Measurements from ENCODE around the gene CERS6. TPM values are rescaled to one million over a fixed set of nuclear protein-coding genes. Genes with fewer than 3 reads are reported as not detected.
A peak's percentile ranks its signal among the peaks of the same experiment; 100 is the strongest.

Gene CERS6
- total and polyA plus RNA-seq, 10 of the 15 experiments (the other 5 are each of a cell fraction or from before 2014, with no cell fraction given): 1.3 to 20.4 (median 14.1) TPM

DNA sequence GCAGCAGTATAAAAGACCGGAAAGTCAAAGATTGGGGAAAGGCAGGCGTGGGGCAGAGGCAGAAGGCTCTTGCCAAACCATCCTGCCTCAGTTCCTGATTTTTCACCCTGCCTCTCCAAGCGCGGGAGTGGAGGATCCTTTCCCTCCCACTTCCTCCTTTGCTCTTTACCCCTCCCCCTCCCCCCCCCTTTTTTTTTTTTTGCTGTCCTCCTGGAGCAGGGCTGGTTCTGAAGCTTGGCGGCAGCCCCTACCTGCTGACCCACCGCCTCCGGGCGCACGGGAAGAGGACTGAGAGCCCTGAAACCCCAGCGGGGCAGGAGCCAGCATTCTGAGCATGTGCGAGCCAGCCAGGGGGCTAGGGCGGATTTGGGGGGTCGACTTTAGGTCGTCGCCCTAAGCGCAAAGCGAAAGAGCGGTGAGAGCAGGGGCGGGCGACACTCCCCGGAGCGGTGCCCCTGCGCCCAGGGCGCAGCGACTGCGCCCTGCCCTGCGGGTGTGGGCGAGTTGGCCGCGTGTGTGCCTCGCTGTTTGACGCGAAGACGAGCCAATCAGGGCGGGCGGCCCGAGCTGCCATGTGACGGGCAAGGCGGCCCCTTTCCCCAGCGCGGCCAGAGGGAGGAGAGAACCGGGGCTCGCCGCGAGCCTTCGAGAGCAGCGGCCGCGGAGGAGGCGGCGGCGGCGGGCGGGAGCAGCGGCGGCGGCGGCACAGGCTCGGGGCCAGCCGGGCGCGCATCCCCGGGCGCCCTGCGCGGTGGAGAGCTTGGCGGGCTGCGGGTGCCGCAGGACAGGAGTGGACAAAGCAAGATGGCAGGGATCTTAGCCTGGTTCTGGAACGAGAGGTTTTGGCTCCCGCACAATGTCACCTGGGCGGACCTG is at the start of gene CERS6 (continued):
- no peak for TF ChIP-seq KDM1A (IDR thresholded peaks at IDR 0.05; ENCODE audit: borderline replicate concordance)
- 0 out of 2 replicates have a peak, but pooled peaks have one; percentile 55 for TF ChIP-seq SMAD5 (IDR thresholded peaks at IDR 0.05; ENCODE audit: low read depth)
- TF ChIP-seq IKZF2 (IDR thresholded peaks at IDR 0.05): no peak
- no peak for TF ChIP-seq CHD4 (IDR thresholded peaks at IDR 0.05)
- TF ChIP-seq NFYA (IDR thresholded peaks at IDR 0.05; ENCODE audit: borderline replicate concordance, low read depth, low read length): no peak
- TF ChIP-seq SMARCA5 (IDR thresholded peaks at IDR 0.05): no peak
- TF ChIP-seq SREBF2 (IDR thresholded peaks at IDR 0.05; ENCODE audit: low read length): no peak
- TF ChIP-seq PAX5 (IDR thresholded peaks at IDR 0.05; ENCODE audit: borderline replicate concordance, low read depth, low read length): no peak
- TF ChIP-seq, protein P1, sequence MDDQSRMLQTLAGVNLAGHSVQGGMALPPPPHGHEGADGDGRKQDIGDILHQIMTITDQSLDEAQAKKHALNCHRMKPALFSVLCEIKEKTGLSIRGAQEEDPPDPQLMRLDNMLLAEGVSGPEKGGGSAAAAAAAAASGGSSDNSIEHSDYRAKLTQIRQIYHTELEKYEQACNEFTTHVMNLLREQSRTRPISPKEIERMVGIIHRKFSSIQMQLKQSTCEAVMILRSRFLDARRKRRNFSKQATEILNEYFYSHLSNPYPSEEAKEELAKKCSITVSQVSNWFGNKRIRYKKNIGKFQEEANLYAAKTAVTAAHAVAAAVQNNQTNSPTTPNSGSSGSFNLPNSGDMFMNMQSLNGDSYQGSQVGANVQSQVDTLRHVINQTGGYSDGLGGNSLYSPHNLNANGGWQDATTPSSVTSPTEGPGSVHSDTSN (IDR thresholded peaks at IDR 0.05; ENCODE audit: insufficient replicate concordance, low read depth, low read length): peak; percentile 95
- TF ChIP-seq BCL11A (IDR thresholded peaks at IDR 0.05; ENCODE audit: low read depth, low read length): no peak
- TF ChIP-seq ZSCAN29 (IDR thresholded peaks at IDR 0.05): no peak
- no peak for TF ChIP-seq MEF2B (IDR thresholded peaks at IDR 0.05; ENCODE audit: partially characterized antibody, poor library complexity, severe bottlenecking)
- TF ChIP-seq PML (IDR thresholded peaks at IDR 0.05; ENCODE audit: low read length): 0 out of 2 replicates have a peak, but pooled peaks have one; percentile 65
- no peak for TF ChIP-seq SMC3 (IDR thresholded peaks at IDR 0.05; ENCODE audit: borderline replicate concordance, low read length)
- no peak for TF ChIP-seq TARDBP (IDR thresholded peaks at IDR 0.05; ENCODE audit: borderline replicate concordance)
- peak; percentile 85 for TF ChIP-seq SP1 (IDR thresholded peaks at IDR 0.05; ENCODE audit: low read depth, low read length)
- TF ChIP-seq SUPT20H (IDR thresholded peaks at IDR 0.05; ENCODE audit: borderline replicate concordance, control insufficient read depth, low read depth, low read length): no peak
- TF ChIP-seq MXI1 (IDR thresholded peaks at IDR 0.05; ENCODE audit: low read depth, low read length): 0 out of 2 replicates have a peak, but pooled peaks have one; percentile 33
- peak; percentile 78 for TF ChIP-seq POLR2AphosphoS5 (IDR thresholded peaks at IDR 0.05; ENCODE audit: low read length)
- peak; percentile 31 for TF ChIP-seq RELA (IDR thresholded peaks at IDR 0.05; ENCODE audit: borderline replicate concordance, partially characterized antibody)
- no peak for TF ChIP-seq FOS (IDR thresholded peaks at IDR 0.05; ENCODE audit: borderline replicate concordance, extremely low read depth, insufficient read length)
- TF ChIP-seq LARP7 (IDR thresholded peaks at IDR 0.05): peak; percentile 68
- no peak for TF ChIP-seq CBFB (IDR thresholded peaks at IDR 0.05; ENCODE audit: low read depth)
- TF ChIP-seq, protein P2, sequence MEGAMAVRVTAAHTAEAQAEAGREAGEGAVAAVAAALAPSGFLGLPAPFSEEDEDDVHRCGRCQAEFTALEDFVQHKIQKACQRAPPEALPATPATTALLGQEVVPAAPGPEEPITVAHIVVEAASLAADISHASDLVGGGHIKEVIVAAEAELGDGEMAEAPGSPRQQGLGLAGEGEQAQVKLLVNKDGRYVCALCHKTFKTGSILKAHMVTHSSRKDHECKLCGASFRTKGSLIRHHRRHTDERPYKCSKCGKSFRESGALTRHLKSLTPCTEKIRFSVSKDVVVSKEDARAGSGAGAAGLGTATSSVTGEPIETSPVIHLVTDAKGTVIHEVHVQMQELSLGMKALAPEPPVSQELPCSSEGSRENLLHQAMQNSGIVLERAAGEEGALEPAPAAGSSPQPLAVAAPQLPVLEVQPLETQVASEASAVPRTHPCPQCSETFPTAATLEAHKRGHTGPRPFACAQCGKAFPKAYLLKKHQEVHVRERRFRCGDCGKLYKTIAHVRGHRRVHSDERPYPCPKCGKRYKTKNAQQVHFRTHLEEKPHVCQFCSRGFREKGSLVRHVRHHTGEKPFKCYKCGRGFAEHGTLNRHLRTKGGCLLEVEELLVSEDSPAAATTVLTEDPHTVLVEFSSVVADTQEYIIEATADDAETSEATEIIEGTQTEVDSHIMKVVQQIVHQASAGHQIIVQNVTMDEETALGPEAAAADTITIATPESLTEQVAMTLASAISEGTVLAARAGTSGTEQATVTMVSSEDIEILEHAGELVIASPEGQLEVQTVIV (IDR thresholded peaks at IDR 0.05; ENCODE audit: borderline replicate concordance, partially characterized antibody): no peak
- TF ChIP-seq, protein P3, sequence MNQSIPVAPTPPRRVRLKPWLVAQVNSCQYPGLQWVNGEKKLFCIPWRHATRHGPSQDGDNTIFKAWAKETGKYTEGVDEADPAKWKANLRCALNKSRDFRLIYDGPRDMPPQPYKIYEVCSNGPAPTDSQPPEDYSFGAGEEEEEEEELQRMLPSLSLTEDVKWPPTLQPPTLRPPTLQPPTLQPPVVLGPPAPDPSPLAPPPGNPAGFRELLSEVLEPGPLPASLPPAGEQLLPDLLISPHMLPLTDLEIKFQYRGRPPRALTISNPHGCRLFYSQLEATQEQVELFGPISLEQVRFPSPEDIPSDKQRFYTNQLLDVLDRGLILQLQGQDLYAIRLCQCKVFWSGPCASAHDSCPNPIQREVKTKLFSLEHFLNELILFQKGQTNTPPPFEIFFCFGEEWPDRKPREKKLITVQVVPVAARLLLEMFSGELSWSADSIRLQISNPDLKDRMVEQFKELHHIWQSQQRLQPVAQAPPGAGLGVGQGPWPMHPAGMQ (IDR thresholded peaks at IDR 0.05; ENCODE audit: borderline replicate concordance): no peak
- no peak for TF ChIP-seq SIN3A (IDR thresholded peaks at IDR 0.05; ENCODE audit: low read depth, low read length)
- TF ChIP-seq MYB (IDR thresholded peaks at IDR 0.05; ENCODE audit: borderline replicate concordance, low read depth, low read length): no peak
- TF ChIP-seq FOXK2 (IDR thresholded peaks at IDR 0.05): no peak
- TF ChIP-seq CBX3 (IDR thresholded peaks at IDR 0.05; ENCODE audit: borderline replicate concordance, low read depth): no peak

Data from GM12878 (cell line).